Stimulated activated CD8-positive, alpha-beta memory T cell treated with anti-CD3 and anti-CD28 coated beads, Interleukin-7, amount 100 ng/mL, for 24 hours (primary cell): ENCODE measurements around the gene PRKCE.

ENCODE experiments used
- DNase-seq: peaks from one replicate; pipeline ENCODE4 v3.0.0-alpha.2; 2020; ENCODE audit warnings: low read depth

PRKCE gene

DNA sequence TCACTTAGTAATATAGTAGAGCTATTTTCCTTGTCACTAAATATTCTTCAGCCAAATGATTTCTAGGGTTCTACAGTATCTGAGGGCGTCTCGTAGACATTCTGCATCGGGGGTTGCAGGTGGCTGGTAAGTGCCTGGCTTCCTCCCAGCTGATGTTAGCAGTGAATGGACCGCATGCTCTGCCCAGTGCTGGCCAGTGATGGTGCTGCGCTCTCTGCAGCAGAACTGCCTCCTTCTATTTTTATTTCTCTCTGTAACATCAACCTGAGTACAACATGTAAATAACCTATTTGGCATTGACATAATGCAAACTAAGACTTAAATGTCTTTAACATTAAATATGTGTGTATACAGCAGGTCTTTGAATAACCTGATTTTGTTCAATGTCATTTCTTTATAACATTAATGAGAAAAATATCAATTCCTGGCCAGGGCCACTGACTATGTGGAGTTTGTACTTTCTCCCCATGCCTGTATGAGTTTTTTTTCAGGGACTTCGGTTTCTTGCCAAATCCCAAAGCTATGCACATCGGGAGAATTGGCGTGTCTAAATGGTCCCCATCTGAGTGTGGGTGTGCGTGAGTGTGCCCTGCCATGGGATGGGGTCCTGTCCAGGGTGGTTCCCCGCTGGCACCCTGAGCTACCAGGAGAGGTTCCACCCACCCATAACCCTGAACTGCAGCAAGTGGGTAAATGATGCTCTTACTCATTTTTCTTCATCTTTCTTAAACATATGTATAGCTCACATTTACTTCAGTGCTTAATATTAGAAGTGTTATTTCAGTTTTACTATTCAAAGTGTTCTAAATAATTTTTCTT, 367.5 kb downstream of the PRKCE start:
- no peak for DNase-seq

DNA sequence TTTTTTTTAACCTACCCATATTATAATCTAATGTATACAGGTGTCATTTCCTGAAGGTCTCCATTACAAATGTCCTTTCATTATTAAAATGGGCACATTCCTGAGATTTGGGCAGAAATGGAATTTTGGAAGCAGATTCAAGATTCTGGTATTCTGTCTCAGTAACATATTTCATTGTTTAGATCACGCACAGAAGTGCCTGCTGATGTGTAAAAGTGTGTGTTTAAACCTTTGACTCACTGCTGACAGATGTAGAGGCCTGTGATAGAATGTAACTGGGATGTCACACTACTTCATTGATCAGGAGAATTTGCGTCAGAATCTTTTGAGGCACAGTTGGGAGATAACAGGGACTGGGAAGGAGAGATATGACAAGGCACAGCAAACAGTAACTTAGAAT, 368.9 kb downstream of the PRKCE start:
- DNase-seq = no peak

DNA sequence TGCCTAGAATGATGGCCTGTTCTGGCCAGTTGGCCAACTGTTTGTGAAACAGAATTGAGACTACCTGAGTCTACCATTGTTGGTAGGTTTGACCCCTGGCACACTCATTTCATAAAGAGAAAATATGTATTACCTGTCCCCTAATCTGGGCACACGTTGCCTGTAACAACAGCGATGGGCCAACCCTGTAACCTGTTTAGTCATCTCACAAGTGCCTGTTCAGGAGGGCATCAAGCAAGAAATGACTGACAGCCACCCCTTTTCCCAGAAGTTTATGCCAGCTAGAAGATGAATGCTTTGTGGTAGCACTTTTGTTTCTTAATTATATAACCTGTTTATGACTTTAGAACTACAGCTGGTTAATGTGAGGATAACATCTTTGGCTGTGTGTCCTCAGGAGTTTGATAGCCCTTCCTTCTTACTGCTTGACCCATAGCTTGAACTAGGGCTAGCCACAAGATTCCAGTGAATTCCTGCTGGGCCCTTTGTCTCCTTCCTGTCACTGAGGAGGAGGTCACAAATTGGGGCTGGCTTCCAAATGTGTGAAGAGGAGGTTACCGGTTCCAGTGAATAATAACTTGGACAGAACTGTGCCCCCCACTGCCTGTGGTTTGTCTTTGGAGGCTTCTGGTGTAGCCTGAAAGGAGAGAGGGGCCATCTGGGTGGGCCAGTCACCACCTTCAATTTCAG, 371.8 kb downstream of the PRKCE start:
- DNase-seq = no peak

GRCh38 chr2:46024146-46024779, 372.8 kb downstream of the PRKCE start:
- DNase-seq = no peak

DNA sequence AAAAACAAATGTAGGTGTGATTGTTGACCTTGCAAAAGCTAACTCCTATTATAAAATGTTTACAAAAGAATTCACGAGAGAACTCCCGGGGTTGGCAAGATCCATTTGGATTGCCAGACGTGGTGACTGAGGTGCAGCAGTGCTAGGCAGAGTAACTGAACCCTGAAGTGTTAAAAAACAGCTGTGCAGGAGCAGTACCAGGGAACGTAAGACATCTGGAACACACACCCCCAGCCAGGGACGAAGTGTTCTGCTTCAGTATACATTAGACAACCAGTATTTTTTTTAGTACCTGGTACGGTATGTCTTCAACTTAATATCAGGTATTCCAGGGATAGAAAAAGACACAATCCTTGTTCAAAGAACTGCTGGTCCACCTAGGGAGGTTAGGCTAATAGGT, 373.6 kb downstream of the PRKCE start:
- DNase-seq = no peak

DNA sequence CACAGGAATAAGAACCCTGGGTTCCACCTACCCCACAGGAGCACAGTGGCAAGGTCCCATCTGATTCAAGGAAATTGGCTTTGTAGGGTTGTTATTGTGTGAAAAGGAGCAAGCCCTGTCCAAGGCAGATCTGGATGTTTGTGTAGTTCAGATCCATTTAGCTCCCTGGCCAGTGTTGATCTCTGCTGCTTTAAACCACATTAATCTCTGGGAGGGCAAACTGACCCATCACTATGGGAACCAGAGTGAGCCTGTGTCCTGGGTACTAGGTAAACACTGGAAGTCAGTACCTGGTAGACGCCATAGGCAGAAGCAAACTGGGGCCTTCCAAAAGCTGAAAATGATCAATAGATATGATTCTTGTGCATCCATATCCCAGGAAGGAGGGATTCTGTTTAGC, 374.2 kb downstream of the PRKCE start:
- no peak for DNase-seq

GRCh38 chr2:46026431-46026830, 375.0 kb downstream of the PRKCE start:
- no peak for DNase-seq

DNA sequence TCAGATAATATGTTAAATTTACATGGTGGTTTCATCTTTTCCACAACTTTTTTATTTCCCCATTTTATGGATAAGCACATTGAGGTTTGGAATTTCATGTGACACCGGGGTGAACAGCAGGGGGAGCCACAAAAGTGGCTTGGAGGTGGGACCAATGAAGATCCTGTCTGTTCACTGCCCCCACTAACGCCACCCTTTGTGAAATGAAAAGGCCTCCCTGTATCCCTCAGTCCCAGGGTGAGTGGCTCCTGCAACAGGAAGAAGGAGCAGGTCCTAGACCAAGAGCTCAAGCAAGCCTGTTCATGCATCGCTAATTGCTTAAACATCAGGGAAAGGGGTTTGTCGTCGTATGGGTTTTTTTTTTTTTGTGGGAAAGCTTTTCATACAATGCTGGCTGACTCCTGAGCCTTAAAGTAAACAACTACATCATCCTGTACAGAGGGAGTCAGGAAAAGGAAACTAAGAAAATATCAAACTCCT, 377.9 kb downstream of the PRKCE start:
- DNase-seq = no peak

DNA sequence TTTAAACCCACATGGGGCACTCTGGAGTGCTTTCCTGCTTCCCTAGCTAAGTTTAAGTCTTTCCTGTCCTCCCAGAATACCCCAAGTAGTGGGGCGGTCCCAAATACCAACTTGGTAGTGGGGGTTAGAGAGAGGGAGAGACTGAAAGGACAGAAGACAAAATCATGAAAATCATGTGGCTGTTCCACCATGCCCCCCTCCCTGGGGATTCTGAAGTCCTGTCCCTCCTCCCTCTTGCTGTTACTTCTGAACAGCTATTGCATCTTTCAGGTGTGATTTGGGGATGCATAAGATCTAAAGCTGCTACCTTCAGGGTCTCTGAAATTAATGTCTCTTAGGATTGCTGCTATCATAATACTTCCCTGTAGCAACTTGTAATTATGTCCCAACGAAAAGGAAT, 378.9 kb downstream of the PRKCE start:
- DNase-seq = no peak

DNA sequence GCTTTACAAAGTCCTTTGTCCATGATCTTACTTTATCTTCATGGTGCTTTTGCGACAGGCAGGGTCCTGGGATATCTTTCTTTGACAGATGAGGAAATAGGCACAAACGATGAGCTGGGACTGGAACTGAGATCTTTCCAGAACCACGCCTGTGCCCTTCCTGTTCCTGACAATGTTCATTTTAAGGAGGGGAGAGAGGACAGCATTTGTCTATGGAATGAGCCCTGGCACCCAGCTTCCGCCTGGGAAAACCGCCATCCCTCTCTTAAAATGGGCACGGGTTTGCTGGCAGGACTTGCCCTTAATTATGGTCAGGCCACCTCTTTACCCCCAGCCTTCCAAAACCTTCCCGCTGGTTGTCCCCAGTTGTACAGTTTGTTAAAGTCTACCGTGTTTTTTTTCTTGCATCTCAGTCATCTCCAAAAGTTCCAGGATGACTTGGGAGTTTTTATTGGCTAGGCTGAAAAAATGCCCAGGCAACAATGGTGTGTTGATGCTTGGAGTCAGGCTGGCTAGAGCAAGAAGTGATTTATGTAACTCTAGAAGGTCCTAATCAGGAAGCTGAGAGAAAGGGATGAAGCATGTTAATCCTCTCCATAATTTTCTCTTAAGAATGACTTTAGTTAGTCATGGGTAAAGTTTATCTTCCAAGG, 380.8 kb downstream of the PRKCE start:
- DNase-seq = no peak

- DNase-seq = no peak
Observed at GRCh38 chr2:46032996-46033395, 381.5 kb downstream of the PRKCE start.

DNA sequence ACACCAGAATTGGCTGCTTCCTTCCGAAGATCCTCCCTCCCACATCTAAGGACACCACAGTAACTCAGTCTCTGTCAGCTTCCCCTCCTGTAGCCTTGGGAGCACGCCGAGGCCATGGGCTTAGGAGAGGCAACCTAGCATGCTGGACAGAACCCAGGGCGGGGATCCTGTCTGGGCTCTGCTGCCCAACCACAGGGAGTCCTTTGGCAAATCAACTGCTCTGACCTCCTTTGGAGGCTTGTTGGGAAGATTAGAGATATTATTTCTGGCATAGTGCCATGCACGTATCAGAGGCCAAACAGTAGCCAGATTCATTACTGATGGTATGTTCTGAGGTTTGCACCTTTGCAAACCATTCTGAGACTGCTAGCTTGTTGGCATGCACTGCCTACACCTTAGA, 383.1 kb downstream of the PRKCE start:
- no peak for DNase-seq

DNA sequence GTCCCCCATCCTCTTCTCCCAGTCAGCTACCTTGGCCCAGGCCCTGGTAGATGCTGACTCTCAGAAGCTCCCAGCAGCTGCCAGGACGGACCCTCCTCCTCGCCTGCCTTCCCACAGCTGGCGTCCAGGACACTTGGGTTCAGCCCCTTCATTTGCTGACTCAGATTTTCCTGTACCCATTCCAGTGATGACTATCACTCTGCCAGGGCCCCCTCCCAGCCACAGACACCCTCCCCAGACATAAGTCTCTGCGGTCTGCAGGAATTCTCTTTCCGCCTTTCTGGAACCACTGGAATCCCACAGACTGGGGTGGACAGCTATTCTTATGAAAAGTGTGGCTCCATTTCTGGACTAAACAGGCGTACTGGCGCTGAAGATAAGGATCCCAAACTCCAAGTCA, 385.5 kb downstream of the PRKCE start:
- DNase-seq = no peak

DNA sequence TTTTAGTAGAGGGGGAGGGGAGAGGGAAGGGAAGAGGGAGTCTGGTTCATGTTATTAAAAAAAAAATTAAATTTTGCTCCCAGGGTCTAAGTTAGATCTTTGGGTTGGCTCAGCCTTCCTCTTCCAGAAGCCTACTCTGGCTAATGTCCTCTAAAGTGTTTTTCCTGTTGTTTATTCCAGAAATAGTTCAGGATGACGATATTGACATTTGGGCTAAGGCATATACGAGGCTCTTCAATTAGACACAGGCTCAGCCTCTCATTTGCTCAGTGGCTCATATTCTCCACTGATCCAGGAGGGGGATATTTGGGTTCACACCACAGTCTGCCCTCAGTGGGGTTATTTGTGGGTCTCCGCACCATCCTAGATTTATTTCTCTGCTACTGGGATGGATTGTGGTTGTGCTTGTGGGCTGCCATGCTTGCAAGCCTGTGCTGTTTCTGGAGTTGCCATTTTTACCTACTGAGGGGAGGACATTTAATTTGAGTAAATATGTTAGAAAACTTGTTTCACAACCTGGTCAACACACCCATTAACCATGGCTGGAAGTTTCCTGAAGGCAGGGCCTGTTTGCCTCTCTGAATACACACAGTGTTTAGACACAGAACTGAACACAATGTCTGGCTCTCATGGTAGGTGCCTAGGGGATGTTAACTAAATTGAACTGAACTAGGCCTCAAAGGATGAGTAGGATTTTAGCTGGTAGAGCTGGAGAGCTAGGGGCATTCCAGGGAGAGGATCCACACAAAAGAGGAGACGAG, 388.2 kb downstream of the PRKCE start:
- no peak for DNase-seq

- DNase-seq = no peak
Observed at GRCh38 chr2:46040563-46041155, 389.2 kb downstream of the PRKCE start.

DNA sequence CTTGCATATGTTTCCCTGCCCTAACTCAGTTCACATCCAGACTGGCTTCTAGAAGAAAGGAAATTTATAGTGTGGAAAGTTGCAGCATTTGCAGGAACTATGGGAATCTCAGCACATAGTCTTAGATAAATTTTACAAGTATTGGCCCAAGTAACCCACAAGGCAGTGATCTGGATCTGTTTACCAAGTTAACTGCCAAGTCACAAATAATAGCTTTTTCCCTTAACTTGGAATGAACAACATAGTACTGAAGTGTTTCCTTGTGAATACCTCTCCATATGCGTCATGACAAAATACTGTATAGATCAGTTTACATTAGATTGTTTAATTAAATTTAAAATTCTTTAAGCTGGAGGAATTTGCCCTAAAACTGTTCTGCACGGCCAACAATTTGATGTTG, 390.0 kb downstream of the PRKCE start:
- DNase-seq = no peak

GRCh38 chr2:46042207-46042637, 390.7 kb downstream of the PRKCE start:
- no peak for DNase-seq

GRCh38 chr2:46042711-46043110, 391.2 kb downstream of the PRKCE start:
- no peak for DNase-seq

GRCh38 chr2:46045888-46046287, 394.4 kb downstream of the PRKCE start:
- DNase-seq = no peak

DNA sequence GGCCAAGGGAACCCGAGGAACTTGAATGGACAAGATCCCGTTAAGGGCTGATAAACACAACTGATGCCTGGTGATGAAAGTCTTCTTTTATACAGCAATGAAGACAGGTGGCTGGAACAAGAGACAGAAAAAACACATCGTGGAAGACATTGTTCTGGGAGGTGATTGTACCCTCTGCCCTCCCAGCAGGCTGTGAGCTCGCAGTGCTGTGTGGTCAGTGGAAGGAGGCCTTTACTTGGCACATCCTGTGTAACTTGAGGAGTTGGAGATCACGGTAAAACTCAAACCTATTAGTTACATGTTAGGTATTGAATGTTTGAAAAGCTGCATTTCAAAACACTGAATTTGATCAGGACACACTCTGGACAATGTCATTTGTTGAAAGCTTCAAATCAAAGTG, 395.8 kb downstream of the PRKCE start:
- no peak for DNase-seq

DNA sequence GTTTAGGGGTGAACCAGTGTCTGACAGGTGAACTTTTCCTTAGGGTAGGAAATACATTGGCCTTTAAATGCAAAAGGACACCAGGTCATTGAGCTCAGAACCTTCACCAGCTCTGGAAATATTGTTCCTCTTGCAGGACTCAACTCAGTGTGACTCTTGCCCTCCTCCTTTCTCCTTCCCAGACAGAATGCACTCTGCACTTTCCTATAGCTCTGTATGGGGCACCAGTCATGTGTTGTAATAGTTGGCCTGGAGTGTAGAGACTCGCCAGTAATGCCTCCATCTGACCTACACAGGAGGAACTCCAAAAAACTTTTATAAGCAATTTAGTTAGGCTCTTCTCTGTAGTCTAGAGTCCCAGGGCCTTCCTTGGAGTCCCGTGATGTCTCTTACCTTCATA, 397.2 kb downstream of the PRKCE start:
- no peak for DNase-seq
